Right ventricle myocardium superior (tissue), 1 donor: ENCODE data around the gene HELQ. TPM values are rescaled to one million over a fixed set of nuclear protein-coding genes. Genes with fewer than 3 reads are reported as not detected.

Experiments
- ATAC-seq: fragments of 200-7000 bp; cut with Tn5 transposase; one replicate; pipeline ENCODE4 v1.9.1; 2020; ENCODE audit warnings: mild to moderate bottlenecking; ENCODE audit not compliant: poor library complexity
- DNase-seq: peaks from one replicate; pipeline ENCODE4 v3.0.0-alpha.2; 2020
- intact Hi-C: fragments of 100-400 bp; cut with DNase I; formaldehyde crosslinking; loops from one replicate; pipeline ENCODE4 v1.11.2; 2022
- total RNA-seq: library from RNA; stranded (reverse); fragmentation: NEBNext Ultra II Directional; extraction: Animal tissue kit (Norgen Biotek cat#: 25700); gene quantifications from one replicate; pipeline ENCODE4 v1.2.1, GENCODE V29; 2021
- donor health status: DM: no; HTN: yes; CAD: no; lungs with severe emphysema.

The HELQ gene
- total RNA-seq, 1 donor from 2014 or later: 13.8 TPM

- intact Hi-C loops: no loop called here
- ATAC-seq (no peak), DNase-seq (no peak)
Observed at GRCh38 chr4:83382850-83383249, 72.8 kb downstream of the HELQ start.

DNA sequence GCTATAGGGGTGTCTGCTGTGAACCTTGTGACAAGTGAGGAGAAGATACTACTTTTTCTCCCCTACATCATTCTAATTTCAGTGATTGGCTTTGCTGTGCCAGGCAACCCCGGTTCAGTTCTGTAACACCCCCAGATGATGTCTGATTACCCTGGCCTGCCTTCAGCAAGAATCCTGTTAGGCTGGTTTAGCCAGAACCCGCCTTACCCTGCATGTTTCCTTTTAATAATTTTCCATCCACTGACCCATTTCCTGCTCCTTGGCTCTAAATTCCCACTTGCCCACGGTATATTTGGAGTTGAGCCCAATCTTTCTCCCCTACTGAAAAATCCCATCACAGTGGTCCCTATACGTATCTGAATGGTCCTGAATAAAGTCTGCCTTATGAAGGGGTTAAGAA, 74.5 kb downstream of the HELQ start:
- intact Hi-C loops: no loop called here
- DNase-seq (no peak), ATAC-seq (no peak)

DNA sequence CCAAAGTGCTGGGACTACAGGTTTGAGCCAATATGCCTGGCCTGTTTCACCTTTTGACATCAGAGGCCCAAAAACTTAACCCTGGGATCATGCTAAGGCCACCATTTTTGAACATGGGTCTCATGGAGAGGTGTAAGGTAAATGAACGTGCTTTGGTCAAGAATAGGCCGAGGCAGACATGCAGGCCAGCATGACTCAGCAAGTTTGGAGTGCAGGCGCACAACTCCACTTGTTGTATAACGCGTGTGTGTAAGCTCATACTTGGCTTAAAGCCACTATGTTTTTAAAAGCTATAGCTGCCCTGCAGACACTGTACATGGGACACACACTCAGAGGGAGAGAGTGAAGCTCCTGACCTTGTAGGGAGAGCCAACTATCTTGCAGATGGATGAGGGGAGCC, 77.2 kb downstream of the HELQ start:
- no peak for ATAC-seq
- no peak for DNase-seq
- intact Hi-C loops: no loop called here

DNA sequence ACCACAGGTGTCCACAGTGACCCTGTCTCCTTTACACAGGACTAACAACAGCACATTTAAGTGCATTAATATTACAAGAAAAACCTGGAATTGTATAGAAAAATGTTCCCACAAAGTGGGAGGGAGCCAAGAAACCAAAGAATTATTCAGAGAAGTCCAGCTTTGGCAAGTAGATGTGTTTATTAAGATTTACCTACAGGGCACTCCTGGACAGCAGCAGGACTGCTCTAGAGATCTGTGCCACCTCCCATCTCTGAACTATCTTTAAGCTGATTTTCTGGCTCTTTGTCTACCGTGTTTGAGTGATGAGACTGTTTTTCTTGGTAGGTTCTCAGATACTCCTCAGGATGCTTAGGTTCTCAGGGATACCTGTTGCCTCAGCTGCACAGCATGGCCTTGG, 82.7 kb downstream of the HELQ start:
- intact Hi-C loops: no loop called here
- DNase-seq (no peak), ATAC-seq (no peak)

- intact Hi-C loops: no loop called here
- DNase-seq: no peak
- no peak for ATAC-seq
Observed at GRCh38 chr4:83371936-83372335, 83.7 kb downstream of the HELQ start.

DNA sequence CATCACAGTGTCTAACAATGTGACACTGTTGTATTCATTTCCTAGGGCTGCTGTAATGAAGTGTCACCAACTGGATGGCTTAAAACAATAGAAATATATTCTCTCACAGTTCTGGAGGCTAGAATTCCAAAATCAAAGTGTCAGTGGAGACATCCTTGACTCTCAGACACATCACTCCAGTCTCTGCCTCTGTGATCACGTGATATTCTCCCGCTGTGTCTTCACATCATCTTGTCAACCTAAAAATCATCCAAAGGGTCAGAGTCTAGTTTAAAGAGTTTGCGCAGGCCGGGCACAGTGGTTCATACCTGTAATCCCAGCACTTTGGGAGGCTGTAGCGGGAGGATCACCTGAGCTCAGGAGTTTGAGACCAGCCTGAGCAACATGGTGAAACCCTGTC, 84.4 kb downstream of the HELQ start:
- intact Hi-C loops: no loop called here
- DNase-seq (no peak), ATAC-seq (no peak)

DNA sequence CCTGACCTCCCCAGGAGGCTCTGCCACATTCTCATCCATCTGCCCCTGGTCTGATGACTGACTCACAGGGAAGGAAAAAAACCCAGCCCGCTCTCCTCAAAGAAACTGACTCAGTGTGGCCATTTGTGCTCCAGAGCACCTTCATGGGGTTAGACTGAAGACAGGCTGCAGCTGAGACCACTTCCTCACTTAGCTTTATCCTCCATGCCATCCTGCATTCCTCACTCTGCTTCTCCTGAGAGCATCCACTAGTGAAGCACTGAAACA, 85.0 kb downstream of the HELQ start:
- ATAC-seq: no peak
- DNase-seq: no peak
- intact Hi-C loops: no loop called here

DNA sequence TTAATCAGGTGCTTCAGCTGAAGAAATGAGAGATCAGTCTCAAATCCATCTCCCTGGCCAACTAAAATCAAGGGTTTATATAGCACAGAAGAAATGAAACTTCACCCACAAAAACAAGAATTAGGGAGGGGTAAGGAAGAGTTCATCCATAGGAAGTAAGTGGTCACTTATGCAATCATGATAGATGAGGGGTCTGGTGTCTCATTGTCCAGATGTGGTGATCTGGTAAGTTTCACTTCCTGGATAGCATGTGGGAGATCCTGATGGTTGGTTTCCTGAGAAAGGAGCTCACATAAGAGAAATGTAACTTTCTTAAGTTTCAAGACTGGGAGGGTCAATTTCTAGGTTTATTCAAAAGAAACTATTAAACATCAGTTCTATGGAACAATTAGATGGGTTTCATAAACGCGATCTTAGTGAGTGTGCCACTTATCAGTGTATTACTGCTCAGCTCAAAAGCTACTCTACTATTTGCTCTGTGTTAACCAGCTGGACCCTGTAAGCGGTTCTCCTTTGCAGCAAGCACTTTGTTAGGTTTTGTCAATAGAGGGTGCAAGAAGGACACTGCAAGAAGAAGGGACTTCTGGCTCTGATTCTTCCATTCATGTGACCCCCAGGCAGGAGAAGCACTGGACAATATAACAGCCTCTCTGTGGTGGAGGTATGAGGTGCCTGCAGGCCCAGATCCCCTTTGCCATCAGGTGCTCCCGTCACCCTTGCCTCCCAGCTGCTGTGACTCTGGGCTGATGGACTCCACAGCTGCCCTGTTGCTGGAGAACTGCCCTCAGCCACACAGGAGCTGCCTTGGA, 85.6 kb downstream of the HELQ start:
- intact Hi-C loops: no loop called here
- ATAC-seq (peak; percentile 20), DNase-seq (no peak)

GRCh38 chr4:83364312-83364711, 91.3 kb downstream of the HELQ start:
- no peak for ATAC-seq
- intact Hi-C loops: no loop called here
- DNase-seq: no peak

DNA sequence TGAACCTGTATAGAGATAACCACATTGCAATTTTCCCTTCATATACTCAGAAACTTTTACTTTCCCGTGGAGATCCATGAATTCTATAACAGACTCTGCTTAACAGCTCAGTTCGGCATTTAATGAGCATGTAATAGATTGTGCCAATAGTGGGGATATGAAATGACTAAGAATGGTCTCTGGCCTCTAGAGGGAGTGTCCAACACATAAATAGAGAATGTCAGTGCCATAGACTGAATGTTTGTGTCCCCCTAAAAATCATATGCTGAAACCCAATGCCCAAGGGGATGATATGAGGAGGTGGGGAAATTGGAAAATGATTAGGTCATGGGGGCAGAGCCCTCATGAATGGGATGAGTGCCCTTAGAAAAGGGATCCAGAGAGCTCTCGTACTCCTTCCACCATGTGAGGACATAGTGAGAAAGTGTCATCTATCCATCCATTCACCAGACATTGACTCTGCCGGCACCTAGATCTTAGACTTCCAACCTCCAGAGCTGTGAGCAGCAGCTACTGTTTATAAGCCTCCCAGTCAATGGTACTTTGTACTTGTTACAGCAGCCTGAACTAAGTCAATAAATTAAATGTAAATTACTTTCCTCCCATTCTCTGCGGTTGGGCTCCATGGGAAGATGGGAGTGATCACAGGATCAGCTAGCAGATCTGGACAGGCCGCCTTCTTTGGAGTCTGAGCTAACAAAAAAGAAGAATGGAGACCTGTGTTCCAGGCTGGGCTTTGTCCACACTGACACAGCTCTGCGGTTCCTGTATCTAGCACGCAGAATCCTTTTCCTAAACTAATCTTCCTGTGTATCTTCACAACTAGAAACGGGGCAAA, 92.9 kb downstream of the HELQ start:
- peak; percentile 36 for ATAC-seq
- intact Hi-C loops: no loop called here
- no peak for DNase-seq

DNA sequence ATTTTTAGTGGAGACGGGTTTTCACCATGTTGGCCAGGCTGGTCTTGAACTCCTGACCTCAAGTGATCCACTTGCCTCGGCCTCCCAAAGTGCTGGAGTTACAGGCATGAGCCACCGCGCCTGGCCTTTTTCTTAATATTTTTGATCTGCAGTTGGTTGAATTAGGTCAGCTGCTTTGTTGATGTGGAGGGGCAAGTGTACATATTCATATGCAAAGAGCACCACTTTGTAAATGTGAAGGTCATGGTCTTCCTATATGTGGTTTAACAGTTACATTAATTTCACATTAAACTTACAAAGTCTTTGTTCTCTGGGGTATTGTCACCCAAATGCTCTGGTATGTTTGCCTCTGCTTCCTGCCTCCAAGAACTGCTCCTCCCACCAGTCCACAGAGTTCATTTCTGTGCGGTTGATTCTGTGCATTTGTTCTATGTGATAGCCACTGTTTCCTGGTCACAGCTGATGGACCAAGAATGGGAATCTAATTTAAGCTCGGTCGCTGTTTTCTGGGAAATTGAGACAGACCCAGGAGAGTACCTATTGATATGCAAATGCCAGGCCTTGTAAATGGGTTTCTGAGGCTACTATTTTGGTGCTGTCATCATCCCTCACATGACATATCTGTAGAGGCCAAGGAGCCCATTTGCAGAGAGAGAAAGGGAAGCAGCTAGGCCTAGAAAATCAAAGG, 94.1 kb downstream of the HELQ start:
- ATAC-seq (no peak), DNase-seq (no peak)
- intact Hi-C loops: no loop called here

DNA sequence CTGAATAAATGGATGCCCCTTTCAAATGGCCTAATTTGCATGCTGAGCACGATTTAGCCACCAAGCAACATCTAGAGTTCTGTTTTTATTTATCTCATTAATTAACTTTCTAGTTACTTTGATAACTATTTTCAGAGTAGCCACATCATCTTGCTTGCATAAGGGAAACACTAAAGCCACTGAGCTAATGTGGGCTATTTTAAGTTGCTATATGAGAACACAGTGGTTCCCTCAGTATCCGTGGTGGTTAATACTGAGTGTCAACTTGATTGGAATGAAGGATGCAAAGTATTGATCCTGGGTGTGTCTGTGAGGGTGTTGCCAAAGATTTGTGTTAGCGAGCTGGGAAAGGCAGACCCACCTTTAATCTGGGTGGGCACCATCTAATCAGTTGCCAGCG, 95.6 kb downstream of the HELQ start:
- ATAC-seq (no peak), DNase-seq (no peak)
- intact Hi-C loops: no loop called here

DNA sequence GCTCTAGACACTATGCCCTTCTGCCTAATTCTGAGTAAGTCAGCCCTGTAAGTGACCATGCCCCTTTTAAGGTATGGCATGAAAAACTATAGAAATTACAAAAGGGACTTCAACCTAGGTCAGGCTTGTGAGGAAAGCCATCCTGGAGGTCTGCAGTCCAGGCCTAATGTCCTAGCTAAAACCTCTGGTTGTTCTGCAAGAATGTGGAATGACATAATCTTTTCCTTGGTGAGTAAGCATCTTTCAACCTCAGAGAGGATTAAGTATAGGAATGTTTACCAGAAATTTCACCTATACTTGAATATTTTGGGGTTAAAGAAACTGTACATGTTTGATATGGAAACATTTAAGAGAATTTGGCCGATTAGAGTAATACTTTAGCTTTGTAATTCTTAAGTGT, 97.2 kb downstream of the HELQ start:
- intact Hi-C loops: no loop called here
- ATAC-seq: no peak
- no peak for DNase-seq

Other genes starting within 250 kb of the HELQ start
- gene COQ2, start 171.0 kb downstream of the HELQ start, total RNA-seq: 23.7 TPM
- gene HPSE, start 121.0 kb downstream of the HELQ start, total RNA-seq: 1.5 TPM
- gene MRPS18C, start 235 bp upstream of the HELQ start, total RNA-seq: 68.7 TPM
- gene ABRAXAS1, start 29.3 kb upstream of the HELQ start, total RNA-seq: 5.9 TPM
- gene GPAT3, start 80.3 kb upstream of the HELQ start, total RNA-seq: 39.6 TPM